SJCRH30 (cell line): ENCODE results near the gene TTC9. TPM values are rescaled to one million over a fixed set of nuclear protein-coding genes. Genes with fewer than 3 reads are reported as not detected.

ENCODE experiments used
- DNase-seq, 2 experiments: peaks; one replicate each; pipeline ENCODE4 v3.0.0-alpha.2; 2015 to 2020
- H3K27ac ChIP-seq: fragments of 250-450 bp; sonication (Bioruptor Pico); 2 replicates; pipeline ENCODE4 v1.5.1; 2020; ENCODE audit warnings: mild to moderate bottlenecking, moderate library complexity
- H3K27me3 ChIP-seq: fragments of 250-450 bp; sonication (Bioruptor Pico); 2 replicates; pipeline ENCODE4 v1.5.1; 2020; ENCODE audit warnings: mild to moderate bottlenecking, moderate library complexity
- H3K36me3 ChIP-seq: fragments of 250-450 bp; sonication (Bioruptor Pico); 2 replicates; pipeline ENCODE4 v1.5.1; 2020; ENCODE audit warnings: mild to moderate bottlenecking, moderate library complexity
- H3K4me1 ChIP-seq: fragments of 250-450 bp; sonication (Bioruptor Pico); 2 replicates; pipeline ENCODE4 v1.5.1; 2020; ENCODE audit warnings: mild to moderate bottlenecking, moderate library complexity
- H3K4me3 ChIP-seq: fragments of 250-450 bp; sonication (Bioruptor Pico); 2 replicates; pipeline ENCODE4 v1.5.1; 2020; ENCODE audit warnings: mild to moderate bottlenecking, moderate library complexity
- H3K9me3 ChIP-seq: fragments of 250-450 bp; sonication (Bioruptor Pico); replicated peaks from 2 replicates; pipeline ENCODE4 v1.5.1; 2020; ENCODE audit warnings: mild to moderate bottlenecking, moderate library complexity
- total RNA-seq: library from RNA; depleted of rRNA; stranded (reverse); fragments of >200 nt; shearing (Covaris generic); gene quantifications from 2 replicates; pipeline ENCODE4 v1.2.3, GENCODE V29; 2014

The TTC9 gene
- total RNA-seq, 1 experiment from 2014 or later, result 6.4 TPM

DNA sequence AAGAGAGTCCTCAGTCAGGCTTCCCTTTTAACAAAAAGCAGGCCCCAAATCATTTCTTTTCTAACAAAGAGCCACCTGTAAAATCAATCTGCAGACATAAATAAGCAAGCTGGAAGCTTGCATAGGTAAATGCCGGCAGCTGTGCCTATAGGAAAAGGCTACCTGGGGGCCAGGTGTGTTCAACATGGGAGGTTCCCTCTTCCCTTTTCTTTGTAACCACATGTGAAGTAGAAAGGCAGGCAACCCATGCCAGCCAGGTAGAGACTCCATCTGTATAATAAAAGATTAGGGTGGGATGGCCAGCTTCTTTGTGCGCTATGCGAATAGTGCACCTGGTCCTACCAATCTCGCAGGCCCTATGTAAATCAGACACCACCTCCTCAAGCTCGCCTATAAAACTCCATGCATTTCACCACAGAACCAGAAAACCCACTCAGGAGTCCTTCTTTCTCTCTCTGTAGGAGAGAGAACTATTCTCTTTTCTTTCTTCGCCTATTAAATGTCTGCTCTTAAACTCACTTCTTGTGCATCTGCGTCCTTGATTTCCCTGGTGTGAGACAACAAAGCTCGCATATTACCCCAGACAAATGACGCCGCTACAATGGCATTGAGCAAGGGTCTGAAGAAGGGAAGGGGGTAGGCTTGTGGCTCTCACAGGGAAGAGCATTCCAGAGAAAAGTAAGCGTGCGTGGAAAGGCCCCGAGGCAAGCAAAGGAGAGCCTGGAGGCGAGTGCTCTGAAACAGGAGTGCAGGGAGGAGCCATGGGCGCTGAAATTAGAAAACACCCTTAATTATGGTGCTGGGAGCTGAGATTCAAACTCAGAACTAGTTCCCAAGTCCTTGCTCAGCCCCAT is 67.2 kb downstream of the TTC9 start:
- no peaks in the 10 kb centered on the region for H3K36me3 ChIP-seq
- 0 out of 2 replicates have a peak, but pooled peaks cover 5% of the 10 kb centered on the region for H3K4me1 ChIP-seq
- no peak overlapping the region for H3K4me3 ChIP-seq
- H3K9me3 ChIP-seq, result no peaks in the 10 kb centered on the region
- H3K27ac ChIP-seq, result no peak overlapping the region
- H3K27me3 ChIP-seq, result no peaks in the 10 kb centered on the region
- no peak for DNase-seq

DNA sequence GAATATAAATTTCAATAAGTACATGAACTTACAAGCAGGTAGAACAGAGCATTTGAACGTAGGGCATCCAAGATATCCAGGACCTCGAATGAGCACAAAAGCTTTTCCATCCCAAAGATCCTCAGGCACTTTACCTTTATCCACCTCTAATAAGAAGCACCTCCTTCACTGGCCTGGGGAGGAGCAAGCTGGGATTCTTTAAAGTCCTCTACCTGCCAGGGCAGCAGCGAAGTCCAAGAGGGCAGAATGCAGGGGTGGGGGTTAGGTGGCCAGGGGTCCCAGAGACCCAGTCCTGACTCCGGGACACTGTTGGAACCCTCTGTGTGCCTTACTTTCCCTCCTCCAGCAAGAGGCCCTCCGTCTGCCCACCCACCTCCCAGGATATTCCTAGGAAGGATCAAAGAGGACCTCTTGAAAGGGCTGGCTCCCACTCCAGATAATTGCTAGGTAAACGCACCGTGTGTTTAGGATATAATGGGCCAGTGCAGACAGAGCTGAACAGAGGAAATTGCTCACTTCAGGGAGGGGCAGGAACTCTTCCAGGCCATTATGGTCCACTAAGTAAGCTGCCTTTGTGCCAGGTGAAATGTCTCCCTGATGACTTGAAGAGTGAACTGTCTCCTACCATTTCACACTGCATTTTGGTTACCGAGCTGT is 68.1 kb downstream of the TTC9 start:
- no peaks in the 10 kb centered on the region for H3K36me3 ChIP-seq
- 0 out of 2 replicates have a peak, but pooled peaks cover 5% of the 10 kb centered on the region for H3K4me1 ChIP-seq
- no peak overlapping the region for H3K4me3 ChIP-seq
- DNase-seq, result no peak
- no peaks in the 10 kb centered on the region for H3K27me3 ChIP-seq
- no peaks in the 10 kb centered on the region for H3K9me3 ChIP-seq
- H3K27ac ChIP-seq, result no peak overlapping the region

DNA sequence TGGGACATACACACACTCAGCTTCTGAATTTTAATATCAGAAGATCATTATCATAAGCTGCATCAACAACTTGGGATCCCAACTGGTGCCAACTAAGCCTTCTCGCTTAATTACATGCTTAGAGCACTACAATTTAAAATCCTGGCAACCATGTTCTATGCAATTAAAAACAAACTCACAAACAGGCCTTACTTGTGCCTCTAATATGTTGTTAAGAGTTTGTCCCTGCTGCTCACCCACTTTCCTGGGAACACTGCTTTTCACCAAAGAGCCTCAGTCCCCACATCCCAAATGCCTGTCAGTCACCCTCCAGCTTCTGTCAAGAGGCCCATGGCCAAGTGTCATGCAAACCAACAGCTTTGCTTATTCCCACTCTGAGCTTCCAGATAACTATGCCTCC is 69.7 kb downstream of the TTC9 start:
- no peaks in the 10 kb centered on the region for H3K36me3 ChIP-seq
- DNase-seq, result no peak
- no peaks in the 10 kb centered on the region for H3K27me3 ChIP-seq
- no peak overlapping the region for H3K4me3 ChIP-seq
- peaks cover 6% of the 10 kb centered on the region for H3K4me1 ChIP-seq
- no peaks in the 10 kb centered on the region for H3K9me3 ChIP-seq
- no peak overlapping the region for H3K27ac ChIP-seq

DNA sequence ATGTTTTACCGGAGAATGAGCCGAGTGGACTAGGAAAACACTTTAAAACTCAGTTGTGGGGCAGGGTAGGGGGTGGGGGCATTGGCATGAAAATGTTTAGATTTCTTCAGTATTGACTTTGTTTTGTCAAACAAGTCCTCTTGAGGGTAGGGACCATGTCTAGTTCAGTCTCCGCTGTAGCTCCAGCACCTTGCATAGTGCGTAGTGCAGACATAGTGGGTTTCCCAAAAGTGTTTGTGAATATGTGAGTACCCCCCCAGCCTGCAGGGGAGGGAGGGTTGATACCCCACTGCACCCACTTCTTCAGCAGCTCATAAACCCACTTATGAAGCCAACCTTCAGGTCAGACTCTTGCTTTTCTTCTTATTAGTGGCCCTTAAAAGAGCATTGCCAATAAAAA is 71.4 kb downstream of the TTC9 start:
- no peaks in the 10 kb centered on the region for H3K9me3 ChIP-seq

DNA sequence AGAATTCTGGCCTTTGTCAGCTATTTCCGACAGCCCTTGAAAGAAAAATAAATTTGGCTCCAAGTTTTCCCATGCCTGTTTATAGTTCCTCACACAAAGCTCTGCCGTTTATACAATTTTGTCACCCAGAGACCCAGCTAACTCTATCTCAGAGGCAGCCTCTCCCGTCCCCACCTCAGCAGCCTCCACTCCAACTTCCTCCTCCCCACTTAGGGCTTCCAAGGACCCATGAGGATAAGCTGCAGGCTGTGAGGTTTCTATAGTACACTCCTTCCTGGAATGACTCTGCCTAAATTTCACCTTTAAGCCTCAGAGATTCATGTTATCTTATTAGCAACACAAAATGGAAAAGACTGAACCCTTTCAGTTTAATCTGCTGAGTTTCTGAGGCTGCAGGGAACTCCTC is 71.8 kb downstream of the TTC9 start:
- peak in 1 of 2 experiments; percentile 5 for DNase-seq
- H3K27ac ChIP-seq, result no peak overlapping the region
- H3K27me3 ChIP-seq, result no peaks in the 10 kb centered on the region
- H3K9me3 ChIP-seq, result no peaks in the 10 kb centered on the region
- no peaks in the 10 kb centered on the region for H3K36me3 ChIP-seq
- no peak overlapping the region for H3K4me3 ChIP-seq
- H3K4me1 ChIP-seq, result peaks cover 8% of the 10 kb centered on the region

More for the DNA sequence above, 71.4 kb downstream of the TTC9 start:
- Histone ChIP-seq H3K27ac (no peak overlapping the region), H3K4me1 (peaks cover 8% of the 10 kb centered on the region), H3K4me3 (no peak overlapping the region), H3K27me3 (no peaks in the 10 kb centered on the region), H3K36me3 (no peaks in the 10 kb centered on the region)
- no peak for DNase-seq

DNA sequence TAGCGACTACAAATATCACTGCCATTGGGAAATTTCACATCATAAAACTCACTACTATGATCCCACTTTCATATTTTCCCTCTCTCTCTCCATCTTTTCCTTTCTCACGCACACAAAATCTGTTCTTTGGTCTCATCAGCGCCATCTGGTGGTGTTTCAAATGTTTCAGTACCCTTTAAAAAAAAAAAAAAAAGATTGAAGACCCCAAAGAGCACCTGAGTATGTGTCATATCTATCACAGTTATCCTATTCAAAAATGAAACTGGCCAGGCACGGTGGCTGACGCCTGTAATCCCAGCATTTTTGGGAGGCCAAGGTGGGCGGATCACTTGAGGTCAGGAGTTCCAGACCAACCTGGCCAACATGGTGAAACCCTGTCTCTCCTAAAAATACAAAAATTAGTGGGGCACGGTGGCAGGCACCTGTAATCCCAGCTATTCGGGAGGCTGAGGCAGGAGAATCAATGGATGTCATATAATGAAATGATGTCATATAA is 72.4 kb downstream of the TTC9 start:
- Histone ChIP-seq H3K9me3 (no peaks in the 10 kb centered on the region), H3K27ac (no peak overlapping the region), H3K36me3 (no peaks in the 10 kb centered on the region), H3K4me3 (no peak overlapping the region), H3K27me3 (no peaks in the 10 kb centered on the region), H3K4me1 (peaks cover 8% of the 10 kb centered on the region)
- DNase-seq, result peak; percentile 50 to 86

DNA sequence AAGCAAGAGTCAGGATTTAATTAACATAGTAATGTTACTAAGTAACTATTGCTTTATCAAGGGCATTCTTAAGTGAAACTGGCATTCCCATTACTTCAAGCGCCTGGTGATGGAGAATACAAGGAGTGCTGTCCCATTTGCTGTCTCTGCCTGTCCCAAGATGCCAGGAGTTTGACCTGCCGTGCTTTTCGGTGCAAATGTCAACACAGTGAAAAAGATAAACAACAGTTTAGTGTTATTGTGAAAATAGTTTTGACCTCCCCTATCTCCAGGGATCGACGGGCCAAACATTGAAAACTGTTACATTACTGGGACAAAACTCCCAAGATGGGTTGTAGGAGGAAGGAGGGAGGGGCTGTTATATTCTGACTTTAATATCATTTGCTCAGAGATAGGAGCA is 74.8 kb downstream of the TTC9 start:
- no peaks in the 10 kb centered on the region for H3K36me3 ChIP-seq
- H3K4me1 ChIP-seq, result peaks cover 8% of the 10 kb centered on the region
- no peaks in the 10 kb centered on the region for H3K9me3 ChIP-seq
- no peak for DNase-seq
- no peak overlapping the region for H3K4me3 ChIP-seq
- no peaks in the 10 kb centered on the region for H3K27me3 ChIP-seq
- no peak overlapping the region for H3K27ac ChIP-seq

DNA sequence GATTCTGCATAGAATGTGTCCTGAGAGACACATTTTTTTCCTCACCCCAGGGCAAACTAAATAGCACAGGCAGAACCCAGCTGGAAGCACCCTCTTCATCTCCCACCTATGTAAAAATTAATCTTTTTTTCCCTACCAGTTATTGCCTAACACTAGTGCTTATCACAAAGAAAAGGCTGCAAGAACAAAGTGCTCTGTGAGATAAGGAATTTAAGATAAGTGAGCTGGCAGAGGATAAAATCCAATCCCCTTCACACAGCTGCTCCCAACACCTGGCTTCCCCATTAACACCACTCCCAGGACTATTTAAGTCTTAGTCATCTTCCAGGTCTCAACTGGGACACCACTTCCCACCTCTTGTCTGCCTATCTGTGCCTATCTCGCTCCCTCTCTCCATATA is 75.2 kb downstream of the TTC9 start:
- peak in 1 of 2 experiments; percentile 23 for DNase-seq
- Histone ChIP-seq H3K9me3 (no peaks in the 10 kb centered on the region), H3K4me3 (no peak overlapping the region), H3K36me3 (no peaks in the 10 kb centered on the region), H3K27me3 (no peaks in the 10 kb centered on the region), H3K4me1 (peaks cover 8% of the 10 kb centered on the region), H3K27ac (no peak overlapping the region)

DNA sequence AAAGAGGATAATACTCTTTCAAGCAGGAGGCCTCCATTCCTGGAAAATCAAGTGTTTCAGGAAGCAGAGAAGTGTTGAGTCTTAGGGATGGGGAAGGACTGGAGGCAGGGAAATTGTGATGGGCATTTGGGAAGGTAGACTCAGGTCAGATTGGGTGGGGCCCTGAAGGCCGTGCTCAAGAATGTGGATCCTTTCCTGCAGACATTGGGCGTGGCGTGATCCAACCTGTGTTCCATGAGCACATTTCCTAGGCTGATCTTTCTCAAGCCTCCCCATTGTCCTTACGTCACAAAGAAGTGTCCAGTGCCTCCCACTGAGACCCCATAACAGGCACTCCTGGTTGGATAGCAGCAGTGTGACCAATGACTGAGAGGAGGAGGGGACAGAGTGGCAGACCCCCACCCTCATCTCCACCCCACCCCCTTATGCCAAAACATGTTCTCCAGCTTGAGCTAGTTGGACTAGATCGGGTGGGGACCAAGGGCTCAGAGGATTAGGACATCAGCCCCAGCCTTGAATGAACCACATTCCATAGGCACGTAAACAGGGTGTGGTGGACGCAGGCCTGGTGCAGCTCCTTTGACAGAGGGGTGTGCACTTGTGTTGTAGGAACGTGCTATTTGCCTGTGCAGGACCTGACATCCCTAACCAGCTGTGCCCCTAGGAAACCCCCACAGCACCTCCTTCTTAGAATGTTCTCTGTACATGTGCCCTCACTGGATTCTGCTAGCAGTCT is 76.8 kb downstream of the TTC9 start:
- no peak overlapping the region for H3K27ac ChIP-seq
- H3K4me1 ChIP-seq, result peaks cover 8% of the 10 kb centered on the region
- H3K36me3 ChIP-seq, result no peaks in the 10 kb centered on the region
- no peak overlapping the region for H3K4me3 ChIP-seq
- DNase-seq, result no peak
- no peaks in the 10 kb centered on the region for H3K9me3 ChIP-seq
- H3K27me3 ChIP-seq, result no peaks in the 10 kb centered on the region

DNA sequence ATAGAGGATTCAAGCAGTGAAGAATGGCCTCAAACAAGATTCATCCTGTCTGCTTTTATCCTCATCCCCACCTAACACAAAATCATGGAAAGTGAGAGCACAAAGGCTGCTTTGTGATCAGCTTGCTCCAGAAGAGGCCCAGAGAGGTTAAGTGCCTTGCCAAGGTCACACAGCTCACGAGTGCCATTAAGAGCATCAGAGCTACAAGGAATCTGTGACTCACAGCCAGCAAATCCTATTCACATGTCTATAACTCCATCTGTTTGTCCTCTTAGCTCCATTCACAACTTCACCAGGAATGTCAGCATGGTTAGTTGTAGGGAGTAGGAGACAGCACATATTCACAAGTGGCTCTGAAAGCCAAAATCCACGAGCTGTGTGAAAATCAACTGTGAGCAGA is 79.8 kb downstream of the TTC9 start:
- Histone ChIP-seq H3K9me3 (no peaks in the 10 kb centered on the region), H3K27me3 (no peaks in the 10 kb centered on the region), H3K27ac (no peak overlapping the region), H3K36me3 (no peaks in the 10 kb centered on the region), H3K4me3 (no peak overlapping the region), H3K4me1 (peaks cover 12% of the 10 kb centered on the region)
- DNase-seq, result no peak

DNA sequence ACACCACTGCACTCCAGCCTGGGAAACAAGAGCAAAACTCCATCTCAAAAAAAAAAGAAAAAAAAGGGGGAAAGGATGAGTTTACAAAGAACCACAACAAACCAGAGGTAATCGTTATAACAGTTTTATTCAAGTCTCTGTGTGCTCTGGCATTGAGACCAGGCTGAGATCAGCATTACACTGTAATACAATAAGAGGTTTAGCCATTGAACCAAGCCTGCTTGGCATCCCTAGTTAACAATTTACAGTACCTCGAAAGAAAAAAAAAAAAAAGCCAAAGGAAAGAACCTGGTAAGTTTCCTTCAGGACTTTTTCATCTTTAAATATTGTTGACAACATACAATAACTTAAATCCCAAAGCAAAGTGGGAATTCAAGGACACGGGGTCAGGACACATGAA is 80.7 kb downstream of the TTC9 start:
- Histone ChIP-seq H3K9me3 (no peaks in the 10 kb centered on the region), H3K27ac (no peak overlapping the region), H3K36me3 (no peaks in the 10 kb centered on the region), H3K4me3 (no peak overlapping the region), H3K4me1 (peaks cover 15% of the 10 kb centered on the region), H3K27me3 (no peaks in the 10 kb centered on the region)
- DNase-seq, result no peak

DNA sequence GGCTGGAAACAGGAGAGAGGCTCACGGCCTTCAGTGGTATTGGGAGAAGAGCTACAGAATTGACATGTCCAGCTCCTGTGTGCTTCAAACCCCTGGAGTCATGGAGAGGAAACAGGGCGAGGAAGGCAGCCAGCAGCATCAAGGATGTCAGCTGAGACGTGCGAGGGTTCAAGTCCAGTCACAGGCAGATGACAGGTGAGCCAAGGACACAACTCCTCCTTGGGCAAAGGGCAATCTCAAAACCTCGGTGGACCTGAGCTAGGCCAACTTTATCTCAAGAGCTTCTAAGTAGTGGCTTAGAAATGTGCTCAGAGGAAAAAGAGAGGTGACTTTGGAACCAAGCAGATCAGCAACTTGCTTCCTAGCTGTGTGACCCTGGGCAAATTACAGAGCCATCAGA is 81.6 kb downstream of the TTC9 start:
- Histone ChIP-seq H3K4me3 (no peak overlapping the region), H3K4me1 (peaks cover 19% of the 10 kb centered on the region), H3K27me3 (no peaks in the 10 kb centered on the region), H3K9me3 (no peaks in the 10 kb centered on the region), H3K27ac (no peak overlapping the region), H3K36me3 (no peaks in the 10 kb centered on the region)
- no peak for DNase-seq

DNA sequence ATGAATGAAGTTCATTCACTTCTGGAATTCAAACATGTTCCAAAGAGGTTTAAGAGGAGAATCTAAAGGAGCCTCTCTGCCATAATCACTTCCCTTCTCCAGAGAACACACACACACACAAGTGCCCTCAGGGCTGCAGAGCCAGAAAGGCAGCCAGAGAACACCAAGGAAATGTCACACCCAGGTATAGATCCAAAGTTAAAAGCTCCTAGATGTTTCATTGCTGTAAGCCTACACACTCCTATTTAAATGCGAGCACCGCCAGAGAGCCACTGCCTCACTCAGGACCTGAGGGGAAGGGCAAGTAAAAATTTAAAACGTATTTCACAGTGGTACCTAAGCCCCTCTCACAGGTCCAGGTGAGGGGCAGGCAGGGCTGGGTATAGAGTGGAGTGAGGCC is 82.4 kb downstream of the TTC9 start:
- no peak overlapping the region for H3K27ac ChIP-seq

DNA sequence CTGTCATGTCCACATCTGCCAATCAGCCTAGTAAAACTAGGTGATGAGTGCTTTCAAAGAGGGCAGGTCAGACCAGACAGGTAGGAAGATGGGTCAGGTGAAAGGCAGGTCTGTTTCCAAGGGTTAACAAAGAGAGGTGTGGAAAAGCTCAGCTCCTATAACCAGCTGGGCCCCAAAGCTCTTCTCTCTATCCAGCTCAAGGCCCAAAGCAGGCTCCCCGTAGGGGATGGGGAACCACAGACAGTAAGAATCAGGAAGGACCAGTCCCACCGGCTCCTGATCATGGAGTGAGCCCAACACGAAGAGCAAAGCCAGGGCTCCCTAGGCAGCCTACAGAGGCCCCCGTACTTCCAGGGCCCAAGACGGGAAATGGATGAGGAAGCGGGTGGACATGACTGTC is 83.2 kb downstream of the TTC9 start:
- Histone ChIP-seq H3K4me1 (peaks cover 19% of the 10 kb centered on the region), H3K4me3 (no peak overlapping the region), H3K27me3 (no peaks in the 10 kb centered on the region), H3K27ac (no peak overlapping the region), H3K9me3 (no peaks in the 10 kb centered on the region), H3K36me3 (no peaks in the 10 kb centered on the region)
- no peak for DNase-seq

More for the DNA sequence above, 82.4 kb downstream of the TTC9 start:
- no peaks in the 10 kb centered on the region for H3K27me3 ChIP-seq
- peaks cover 19% of the 10 kb centered on the region for H3K4me1 ChIP-seq
- H3K9me3 ChIP-seq, result no peaks in the 10 kb centered on the region
- DNase-seq, result no peak
- no peaks in the 10 kb centered on the region for H3K36me3 ChIP-seq
- H3K4me3 ChIP-seq, result no peak overlapping the region
